22Rv1 (cell line): Measurements from ENCODE around the gene MAPKAPK5.

Experiments used
- ZFX ChIP-seq: fragments of 450-650 bp; IDR thresholded peaks from 2 replicates; pipeline ENCODE4 v1.6.1; 2017; ENCODE audit warnings: antibody characterized with exemption, borderline replicate concordance
- TF ChIP-seq, protein P1 (sequence below): fragments of 450-650 bp; IDR thresholded peaks from 2 replicates; pipeline ENCODE4 v1.5.1; 2017; ENCODE audit warnings: mild to moderate bottlenecking

- TF ChIP-seq, protein P1, sequence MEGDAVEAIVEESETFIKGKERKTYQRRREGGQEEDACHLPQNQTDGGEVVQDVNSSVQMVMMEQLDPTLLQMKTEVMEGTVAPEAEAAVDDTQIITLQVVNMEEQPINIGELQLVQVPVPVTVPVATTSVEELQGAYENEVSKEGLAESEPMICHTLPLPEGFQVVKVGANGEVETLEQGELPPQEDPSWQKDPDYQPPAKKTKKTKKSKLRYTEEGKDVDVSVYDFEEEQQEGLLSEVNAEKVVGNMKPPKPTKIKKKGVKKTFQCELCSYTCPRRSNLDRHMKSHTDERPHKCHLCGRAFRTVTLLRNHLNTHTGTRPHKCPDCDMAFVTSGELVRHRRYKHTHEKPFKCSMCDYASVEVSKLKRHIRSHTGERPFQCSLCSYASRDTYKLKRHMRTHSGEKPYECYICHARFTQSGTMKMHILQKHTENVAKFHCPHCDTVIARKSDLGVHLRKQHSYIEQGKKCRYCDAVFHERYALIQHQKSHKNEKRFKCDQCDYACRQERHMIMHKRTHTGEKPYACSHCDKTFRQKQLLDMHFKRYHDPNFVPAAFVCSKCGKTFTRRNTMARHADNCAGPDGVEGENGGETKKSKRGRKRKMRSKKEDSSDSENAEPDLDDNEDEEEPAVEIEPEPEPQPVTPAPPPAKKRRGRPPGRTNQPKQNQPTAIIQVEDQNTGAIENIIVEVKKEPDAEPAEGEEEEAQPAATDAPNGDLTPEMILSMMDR: no peak
- TF ChIP-seq ZFX: no peak
These were observed 28.7 kb downstream of the MAPKAPK5 start for GRCh38 chr12:111870706-111871105.
